Measurements from ENCODE around the gene SULT6B1.
"Not testable (repeated sequence)": the region's sequence is repeated elsewhere in the genome, so short reads cannot be mapped to it uniquely, and the experiment has no call there.

The SULT6B1 gene

DNA sequence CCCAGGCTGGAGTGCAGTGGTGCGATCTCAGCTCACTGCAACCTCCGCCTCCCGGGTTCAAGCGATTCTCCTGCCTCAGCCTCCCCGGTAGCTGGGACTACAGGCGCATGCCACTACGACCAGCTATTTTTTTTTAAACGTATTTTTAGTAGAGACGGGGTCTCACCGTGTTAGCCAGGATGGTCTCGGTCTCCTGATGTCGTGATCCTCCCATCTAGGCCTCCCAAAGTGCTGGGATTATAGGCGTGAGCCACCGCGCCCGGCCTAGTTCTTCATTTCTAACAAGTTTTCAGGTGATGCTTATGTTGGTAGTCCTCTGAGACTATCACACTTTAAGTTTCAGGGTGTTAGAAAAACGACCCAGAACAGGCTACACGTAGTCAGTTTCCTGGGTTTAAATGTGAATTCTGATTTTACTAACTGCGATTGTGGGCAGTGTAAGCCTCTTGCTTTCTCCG lies 7.4 kb upstream of the SULT6B1 start:
- DNase-seq (ENCODE audit: low read depth in 3 of 3) = not testable (repeated sequence)

DNA sequence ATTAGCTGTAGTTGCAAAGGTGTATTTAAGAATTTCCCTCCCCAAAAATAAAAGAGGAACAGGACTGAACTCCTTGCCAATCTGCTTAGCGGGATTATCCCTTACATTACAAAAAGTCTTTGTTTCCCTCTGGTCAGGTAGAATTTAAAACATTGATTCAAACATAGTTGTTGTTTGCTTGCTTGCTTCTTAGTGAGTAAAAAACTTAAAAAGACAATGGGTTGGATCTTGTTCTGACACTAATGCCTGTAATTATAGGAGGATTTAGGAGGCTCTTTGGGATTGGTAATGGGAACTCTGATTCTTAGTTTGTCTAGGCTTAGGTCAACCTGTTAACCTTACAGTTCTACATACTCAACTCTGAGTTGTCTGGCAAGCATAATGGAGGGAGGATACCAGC lies 4.1 kb upstream of the SULT6B1 start:
- DNase-seq (ENCODE audit: low read depth in 3 of 3) = no peak

DNA sequence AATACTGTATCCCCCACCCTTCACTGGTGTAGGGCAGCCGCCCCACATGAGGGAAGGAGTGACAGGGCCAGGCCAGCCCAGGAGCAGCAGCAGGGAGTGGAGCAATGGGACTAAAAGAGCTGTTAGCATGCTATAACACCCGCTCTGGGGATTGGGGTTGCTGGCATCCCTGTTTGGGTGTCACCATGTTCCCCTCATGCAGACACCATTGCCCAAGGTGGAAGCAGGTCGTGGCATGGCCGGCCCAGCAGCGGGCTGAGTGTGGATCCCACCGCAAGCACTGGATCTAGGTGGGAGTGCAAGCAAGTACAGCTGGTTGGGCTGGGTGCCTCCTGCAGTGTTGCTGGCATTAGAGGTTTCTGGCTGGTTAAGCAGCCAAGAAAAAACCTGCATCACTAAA lies 3.3 kb upstream of the SULT6B1 start:
- DNase-seq (ENCODE audit: low read depth in 3 of 3) = no peak

DNA sequence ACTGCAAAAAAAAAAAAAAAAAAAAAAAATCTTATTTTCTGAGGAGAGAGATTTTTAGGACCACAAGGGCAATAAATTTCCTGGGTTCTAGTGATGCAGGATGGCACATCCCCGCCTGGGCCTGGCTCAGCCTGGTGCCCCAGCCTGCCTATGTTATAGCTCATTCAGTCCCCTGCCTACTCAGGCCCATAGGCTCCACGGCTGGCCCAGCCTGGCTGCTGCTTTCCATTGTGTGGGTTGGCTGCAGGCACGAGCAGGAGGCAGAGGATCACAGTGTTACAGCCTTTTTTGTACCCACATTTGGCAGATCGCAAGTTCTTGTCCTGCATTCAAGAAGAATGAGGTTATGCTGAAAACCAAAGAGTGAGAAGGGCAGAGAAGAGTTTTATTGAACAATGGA lies 2.8 kb upstream of the SULT6B1 start:
- DNase-seq (ENCODE audit: low read depth in 3 of 3) = no peak

DNA sequence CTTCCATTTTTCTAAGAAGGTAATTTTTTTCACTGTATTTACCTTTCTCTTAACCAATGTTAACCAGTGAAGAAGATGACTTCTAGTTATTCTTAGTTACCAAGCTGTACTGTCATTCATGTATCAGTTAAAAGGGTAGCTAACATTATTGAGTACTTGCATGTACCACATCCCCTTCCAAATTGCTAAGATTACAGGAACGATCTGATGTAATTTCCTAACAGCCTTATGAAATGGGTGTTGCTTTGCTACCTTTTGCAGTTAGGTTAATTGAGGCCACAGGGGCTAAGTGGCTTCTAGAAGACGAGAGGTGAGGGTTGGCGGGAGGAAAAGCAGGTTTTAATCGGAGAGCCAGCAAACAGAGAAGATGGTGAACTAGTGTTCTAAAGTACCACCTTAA lies 1.8 kb upstream of the SULT6B1 start:
- DNase-seq (ENCODE audit: low read depth in 3 of 3) = no peak

DNA sequence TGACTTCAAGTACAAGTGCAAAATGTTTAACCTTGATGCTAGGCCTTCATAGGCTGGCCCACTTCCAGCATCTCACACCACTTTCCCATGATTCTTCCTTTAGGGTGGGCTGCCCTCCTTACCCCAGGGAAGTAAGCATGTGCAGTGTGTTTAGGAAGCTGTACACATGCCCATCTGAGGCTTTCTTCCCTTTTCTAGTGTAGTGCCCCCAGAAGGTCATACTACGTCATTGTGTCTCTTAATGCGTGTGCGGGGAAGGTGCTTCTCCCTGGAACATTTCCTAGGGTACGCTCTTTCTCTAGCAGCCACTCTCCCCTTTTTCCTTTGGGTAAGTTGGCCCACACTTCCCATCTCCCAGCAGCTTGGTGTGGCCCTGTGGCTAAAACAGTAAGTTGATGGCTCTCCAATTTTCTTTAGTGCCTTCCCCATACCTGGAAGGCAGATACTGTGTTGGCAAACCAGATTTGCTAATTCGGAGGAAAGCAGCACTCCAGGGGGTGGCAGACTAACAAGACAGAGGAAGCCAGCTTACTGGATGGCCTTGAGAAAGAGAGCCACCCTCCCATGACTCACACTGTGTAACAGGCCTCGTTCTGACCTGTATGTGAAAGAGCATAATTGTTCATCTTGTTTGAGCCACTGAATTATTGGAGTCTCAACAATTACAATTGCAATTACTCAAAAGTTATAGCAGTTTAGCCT lies 1.1 kb upstream of the SULT6B1 start:
- DNase-seq (ENCODE audit: low read depth in 3 of 3) = no peak

DNA sequence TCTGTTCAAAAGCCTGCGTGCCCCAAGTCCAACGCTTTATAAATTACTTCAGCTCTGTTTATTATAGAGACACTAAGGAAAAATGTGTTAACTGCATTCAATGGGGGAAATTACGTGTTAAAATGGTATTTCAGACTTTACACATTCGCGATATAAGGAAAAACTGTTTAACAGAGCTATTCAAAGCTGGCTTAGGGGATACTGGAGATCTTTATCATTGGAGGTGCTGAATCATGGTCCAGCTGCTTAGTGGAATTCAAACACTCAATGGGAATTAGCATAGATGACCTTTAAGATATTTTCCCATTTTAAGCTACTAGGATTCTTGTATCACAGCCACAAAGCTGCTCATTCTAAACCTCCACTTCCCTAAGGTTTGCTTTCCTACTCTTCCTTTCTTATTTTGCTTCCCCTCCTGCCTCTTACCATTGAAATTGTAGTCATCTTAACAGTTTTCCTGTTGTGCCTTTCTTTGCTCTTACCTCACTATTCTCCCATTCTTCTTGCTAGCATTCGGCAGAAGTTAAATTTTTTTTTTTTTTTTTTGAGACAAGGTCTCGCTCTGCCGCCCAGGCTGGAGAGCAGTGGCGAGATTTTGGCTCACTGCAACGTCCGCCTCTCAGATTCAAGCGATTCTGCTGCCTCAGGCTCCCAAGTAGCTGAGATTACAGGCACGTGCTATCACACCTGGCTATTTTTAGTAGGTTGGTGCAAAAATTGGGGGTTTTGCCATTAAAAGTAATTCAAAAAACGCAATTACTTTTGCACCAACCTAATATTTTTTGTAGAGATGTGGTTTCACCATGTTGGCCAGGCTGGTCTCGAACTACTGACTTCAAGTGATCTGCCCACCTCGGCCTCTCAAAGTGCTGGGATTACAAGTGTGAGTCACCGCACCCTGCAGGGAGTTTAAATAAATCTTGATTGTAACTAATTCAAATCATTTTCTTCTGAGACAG lies 6.5 kb downstream of the SULT6B1 start:
- DNase-seq (ENCODE audit: low read depth in 3 of 3) = no peak

DNA sequence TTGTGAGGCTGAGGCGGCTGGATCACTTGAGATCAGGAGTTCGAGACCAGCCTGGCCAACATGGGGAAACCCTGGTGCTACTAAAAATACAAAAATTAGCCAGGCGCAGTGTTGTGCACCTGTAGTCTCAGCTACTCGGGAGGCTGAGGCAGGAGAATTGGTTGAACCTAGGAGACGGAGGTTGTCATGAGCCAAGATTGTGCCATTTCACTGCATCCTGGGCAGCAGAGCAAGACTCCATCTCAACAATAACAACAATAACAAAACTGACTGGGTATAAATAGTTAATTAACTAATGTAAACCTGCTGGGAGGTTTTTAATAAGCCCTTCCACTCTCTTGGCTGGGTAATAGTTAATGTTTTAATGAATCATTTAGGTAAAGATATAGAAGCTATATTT lies 7.8 kb downstream of the SULT6B1 start:
- no peak for DNase-seq (ENCODE audit: low read depth in 3 of 3)

DNA sequence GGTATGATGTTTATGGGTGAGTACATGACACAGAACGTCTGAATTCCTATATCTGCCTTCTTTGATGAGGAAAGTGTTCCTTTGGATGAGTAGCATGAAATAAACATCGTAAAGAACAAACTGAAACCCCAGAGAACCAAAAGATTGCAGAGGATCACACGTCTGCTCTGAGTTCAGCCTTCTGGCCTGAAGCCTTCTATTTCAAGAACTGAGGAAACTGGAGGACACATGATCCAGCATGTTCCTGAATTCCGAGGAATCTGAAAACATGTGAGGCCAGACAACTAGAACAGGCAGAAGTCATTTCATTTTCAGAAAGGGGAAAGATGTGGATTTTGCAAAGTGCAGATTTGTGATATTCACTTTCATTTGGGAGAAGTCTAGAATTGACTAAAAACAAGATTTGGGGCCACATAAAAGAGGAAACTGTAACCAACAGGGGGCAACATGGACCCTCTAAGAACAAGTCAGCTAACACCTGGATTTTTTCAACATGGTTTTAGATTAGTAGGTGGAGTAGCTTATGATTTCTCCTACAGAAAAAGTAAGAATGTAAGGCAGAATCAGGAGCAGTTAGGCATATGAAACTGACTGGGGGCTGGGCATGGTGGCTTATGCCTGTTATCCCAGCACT lies 8.3 kb downstream of the SULT6B1 start:
- no peak for DNase-seq (ENCODE audit: low read depth in 3 of 3)

DNA sequence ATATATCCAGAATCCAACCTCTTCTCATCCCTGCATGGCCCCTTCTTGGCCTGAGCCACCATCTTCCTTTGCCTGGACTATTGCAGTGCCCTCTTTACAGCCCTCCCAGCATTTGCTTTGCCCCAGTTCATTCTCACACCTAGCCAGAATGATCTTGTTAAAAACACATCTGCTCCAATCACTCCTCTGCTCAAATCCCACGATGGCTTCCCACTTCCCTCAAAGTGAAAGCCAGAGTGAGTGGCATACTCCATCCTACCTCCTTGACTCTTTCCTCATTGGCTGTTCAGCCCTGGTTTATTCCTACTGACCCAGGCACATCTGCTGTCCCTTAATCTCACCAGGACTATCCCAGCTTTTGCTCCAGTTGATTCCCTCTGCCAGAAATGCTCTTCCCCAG lies 14.7 kb downstream of the SULT6B1 start:
- no peak for DNase-seq (ENCODE audit: low read depth in 3 of 3)

DNA sequence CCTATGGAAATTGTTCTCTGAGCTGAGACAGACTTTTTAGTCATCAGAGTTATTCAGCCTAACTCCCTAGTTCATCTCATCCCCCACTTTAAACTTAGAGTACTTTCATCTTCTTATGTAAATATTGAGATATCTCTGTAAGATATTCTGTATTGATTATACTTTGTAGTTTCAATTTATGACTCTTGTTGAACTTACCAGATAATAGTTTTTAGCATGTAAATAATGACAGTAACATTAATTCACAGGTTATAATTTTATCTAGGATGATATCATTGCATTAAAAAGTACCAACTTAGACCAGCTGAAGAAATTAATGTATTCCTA lies 16.9 kb downstream of the SULT6B1 start:
- DNase-seq (ENCODE audit: low read depth in 3 of 3) = no peak

DNA sequence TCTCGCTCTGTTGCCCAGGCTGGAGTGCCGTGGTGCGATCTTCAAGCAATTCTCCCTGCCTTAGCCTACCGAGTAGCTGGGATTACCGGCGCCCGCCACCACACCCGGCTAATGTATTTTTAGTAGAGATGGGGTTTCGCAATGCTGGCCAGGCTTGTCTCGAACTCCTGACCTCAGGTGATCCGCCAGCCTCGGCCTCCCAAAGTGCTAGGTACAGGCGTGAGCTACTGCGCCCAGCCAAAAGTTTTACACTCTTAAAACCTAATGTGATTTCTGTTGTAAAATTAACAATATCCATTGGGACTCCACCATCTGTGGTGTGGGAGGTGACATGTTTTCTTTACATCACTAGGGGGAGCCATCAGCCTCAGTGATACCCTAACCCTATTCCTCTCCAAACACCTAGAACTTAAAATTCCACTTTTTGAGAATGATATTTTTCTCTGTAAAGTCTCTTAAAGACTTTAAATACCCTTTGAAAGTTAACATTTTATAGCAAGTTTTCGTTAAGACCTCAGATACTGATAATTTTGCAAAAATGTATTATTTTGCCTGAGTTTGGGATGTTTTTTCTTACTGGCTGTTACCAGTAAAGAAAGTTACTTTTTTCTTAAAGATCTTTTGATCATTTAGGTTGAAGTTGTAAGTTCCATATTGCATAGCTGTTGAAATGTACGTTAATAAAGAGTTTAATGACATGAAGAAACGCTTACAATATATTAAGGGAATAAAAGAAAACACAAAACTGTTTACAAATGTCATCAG lies 20.1 kb downstream of the SULT6B1 start:
- no peak for DNase-seq (ENCODE audit: low read depth in 3 of 3)

DNA sequence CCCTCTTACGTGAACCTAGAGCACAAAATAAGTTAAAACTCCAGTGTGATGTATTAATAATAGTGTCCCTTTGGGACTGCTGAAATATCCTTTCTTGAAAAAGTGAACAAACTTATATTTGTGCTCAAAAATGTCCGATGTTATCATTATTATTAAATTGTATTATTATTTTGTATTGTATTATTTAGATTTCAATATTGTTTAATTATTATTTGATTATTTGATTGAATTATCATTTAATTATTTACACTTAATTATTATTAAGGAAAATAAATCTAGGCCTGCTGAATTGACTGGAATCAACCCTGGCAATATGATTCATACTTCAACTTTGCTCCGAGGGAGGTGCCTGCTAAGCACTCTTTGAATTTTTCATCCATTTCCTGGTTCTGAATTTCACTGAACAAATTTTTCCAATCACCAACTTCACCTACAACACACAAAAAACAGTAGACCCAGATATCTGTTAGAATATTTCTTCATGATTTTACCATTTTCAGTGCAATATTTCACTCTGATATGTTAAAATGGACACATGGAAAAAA lies 20.8 kb downstream of the SULT6B1 start:
- DNase-seq (ENCODE audit: low read depth in 3 of 3) = no peak

DNA sequence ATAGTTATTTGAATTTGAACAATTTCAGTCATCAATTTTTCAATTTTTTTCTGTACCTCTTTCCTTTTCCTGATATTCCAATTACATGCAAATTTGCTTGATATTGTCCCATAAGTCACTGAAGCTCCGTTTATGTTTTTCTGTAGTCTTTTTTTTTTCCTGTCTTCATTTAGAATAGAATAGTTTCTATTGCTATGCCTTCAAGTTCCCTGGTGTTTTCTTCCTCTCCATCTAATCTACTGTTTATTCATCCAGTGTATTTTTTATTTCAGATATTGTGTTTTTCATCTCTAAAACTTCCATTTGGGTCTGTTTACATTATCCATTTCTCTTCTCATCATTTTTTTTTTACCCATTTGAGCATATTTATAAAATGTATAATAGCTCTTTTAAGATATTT lies 23.7 kb downstream of the SULT6B1 start:
- DNase-seq (ENCODE audit: low read depth in 3 of 3) = no peak

DNA sequence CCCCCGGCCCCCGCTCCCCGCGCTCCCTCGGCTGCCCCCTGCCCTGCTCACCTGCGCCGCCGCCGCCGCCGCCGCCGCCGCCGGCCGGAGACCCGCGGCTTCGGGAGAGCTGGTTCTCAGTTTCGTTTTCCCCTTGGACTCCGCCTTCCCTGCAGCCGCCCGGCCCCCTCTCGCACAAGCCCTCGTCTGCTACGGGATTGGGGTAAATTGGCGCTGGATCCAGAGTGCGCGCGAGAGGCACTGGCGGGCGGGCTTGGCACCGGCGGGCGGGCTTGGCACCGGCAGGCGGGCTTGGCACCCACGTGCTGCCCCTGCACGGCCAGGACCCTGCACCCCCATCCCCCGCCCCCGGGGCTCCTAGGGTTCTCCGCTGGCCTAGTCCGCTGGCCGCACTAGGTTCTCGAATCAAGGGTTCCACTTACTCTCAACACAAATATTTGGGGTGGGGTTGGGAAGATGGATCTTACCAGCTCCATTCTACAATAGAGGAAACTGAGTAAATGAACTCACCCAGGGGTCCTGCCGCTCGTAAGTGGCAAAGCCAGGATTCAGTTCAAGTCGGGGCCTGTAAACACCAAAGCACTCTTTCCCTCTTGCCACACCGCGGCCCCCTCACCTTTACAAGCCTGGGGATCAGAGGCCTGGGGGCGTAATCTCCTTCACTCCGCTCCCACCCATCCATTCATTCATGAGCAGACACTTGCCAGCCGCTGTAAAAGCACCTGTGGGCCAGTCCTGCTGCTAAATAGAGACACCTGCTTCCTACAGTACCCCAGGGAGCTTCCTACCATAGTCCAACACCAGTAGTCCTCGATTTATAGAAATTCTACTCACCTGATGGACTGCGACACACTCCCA lies 31.4 kb downstream of the SULT6B1 start, which contains the start of gene EIF2AK2:
Gene EIF2AK2 (minus strand): TSS at position 124 of the 858 bp plus-strand sequence. CDS start 9,174 bp downstream, outside the sequence.
- peak; percentile 54 to 73 (median 65) for DNase-seq (ENCODE audit: low read depth in 3 of 3)

DNA sequence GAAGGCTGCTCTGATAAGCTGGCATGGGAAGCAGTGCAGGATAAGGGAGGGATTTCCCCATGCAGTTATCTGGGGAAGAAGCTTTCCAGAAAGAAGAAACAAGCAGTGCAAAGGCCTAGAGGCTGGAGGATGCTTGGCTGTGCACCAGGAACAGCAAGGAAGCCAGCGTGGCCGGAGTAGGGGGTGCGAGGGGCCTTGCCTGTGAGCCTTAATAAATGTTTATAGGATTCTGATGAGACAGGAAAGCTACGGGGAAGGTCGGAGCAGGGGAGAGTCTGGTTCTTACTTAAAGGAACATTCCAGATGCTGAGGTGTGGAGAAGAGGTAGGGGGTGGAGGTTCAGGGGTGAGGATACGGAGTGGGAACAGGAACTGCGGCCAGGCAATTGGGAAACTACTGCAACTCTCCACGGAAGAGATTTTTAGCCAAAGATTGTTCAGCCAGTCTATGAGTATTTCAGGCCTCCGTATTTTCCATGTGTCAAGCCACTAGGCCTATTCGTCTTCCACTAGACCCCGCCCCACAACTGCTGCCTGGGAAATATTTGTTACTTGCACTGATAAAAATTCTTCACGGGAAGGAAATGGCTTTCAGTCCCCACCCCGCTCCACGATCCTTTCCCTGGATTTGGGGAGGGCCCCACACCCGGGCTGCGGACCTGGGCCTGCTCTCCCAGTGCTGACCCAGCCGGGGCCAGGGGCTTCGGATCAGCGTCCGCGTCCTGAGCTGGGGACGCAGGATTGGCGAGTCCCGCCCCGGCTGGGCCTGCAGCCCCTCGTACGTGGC lies 32.2 kb downstream of the SULT6B1 start:
- DNase-seq (ENCODE audit: low read depth in 3 of 3) = peak in 1 of 3 donors; percentile 31

DNA sequence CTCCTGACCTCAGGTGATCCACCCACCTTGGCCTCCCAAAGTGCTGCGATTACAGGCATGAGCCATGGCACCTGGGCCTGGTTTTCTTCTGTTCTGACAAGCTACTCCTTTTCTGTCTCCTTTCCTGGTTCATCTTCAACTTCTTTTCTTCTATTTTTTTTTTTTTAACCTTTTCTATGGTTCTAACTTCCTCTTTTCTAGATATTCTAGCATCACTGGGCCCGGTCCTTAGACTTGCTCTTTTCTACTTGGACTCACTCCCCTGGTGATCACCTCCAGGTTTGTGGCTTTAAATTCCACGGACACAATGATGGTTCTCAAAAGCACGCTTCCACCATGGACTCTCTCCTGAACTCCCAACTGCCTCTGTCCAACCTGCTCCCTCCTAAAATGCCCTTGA lies 33.7 kb downstream of the SULT6B1 start:
- no peak for DNase-seq (ENCODE audit: low read depth in 3 of 3)

DNA sequence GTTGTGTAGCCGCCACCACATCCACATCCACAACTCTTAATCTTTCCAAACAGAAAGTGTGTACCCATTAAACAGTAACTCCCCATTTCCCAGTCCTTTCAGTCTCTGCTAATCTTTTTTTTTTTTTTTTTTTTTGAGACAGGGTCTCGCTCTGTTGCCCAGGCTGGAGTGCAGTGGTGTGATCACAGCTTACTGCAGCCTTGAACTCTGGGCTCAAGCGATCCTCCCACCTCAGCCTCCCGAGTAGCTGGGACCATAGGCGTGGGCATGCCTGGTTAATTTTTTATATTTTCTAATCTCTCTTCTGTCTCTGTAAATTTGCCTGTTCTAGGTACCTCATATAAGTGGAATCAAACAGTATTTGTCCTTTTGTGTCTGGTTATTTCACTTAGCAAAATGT lies 35.2 kb downstream of the SULT6B1 start:
- no peak for DNase-seq (ENCODE audit: low read depth in 3 of 3)

DNA sequence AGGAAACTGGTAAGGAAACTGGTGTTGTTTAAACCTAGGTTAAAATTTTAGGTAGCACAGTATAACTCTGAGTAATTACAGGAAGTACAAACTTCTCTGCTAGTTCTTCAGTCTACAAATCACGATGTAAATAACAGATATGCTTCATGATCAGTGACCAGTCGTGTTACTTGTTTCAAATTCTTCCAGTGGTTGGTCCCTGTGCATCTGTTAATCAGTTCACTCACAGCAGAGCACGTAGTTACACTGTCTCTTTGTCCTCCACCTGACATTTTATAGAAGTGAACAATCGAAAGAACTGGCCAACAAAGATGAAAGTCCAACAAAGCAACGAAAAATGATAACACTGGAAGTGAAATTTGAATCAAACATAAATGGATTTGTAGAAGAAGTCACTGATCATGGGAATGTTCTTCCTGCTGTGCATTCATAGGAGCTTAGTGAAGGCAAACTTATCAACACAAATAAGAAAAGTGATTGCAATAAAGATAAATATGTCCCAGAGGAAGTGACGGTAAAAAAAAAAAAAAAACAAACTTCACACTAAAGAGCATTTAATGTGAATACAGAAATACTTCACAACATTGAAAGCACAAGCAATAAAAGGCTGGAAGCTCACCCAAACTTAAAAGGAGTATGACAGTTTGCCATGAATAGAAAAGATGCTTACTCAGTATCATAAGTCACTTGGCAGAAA lies 38.7 kb downstream of the SULT6B1 start:
- DNase-seq (ENCODE audit: low read depth in 3 of 3) = no peak
